ENCODE data around the gene MEX3A. TPM values are rescaled to one million over a fixed set of nuclear protein-coding genes. Genes with fewer than 3 reads are reported as not detected.
A peak's percentile ranks its signal among the peaks of the same experiment; 100 is the strongest.

Gene MEX3A
- total RNA-seq, 1 experiment from 2014 or later, result 90.0 TPM

GRCh38 chr1:156102633-156103511, 20.6 kb upstream of the MEX3A start:
- intact Hi-C loops (cut with micrococcal nuclease; ENCODE audit: unreplicated experiment), result no loop called here
- CTCF ChIA-PET, result interaction anchor here (1.0 kb wide), 1 partner anchor 27 kb away, joined by 3 read pairs; no protein-coding TSS in a partner anchor
- no peak for TF ChIP-seq CTCF (conservative IDR thresholded peaks at IDR 0.05; ENCODE audit: low read depth, low read length)
- TF ChIP-seq EZH2 (IDR thresholded peaks at IDR 0.05; ENCODE audit: borderline replicate concordance, low read depth, low read length, poor library complexity, severe bottlenecking), result no peak
- Histone ChIP-seq H3K9me3 (ENCODE audit: low read depth, low read length, poor library complexity, severe bottlenecking) (no peaks in the 10 kb centered on the region), H3K27me3 (replicated peaks; ENCODE audit: insufficient read depth, low read depth, low read length, poor library complexity) (no peaks in the 10 kb centered on the region), H3K4me1 (ENCODE audit: insufficient read depth, low read length, poor library complexity, severe bottlenecking) (peaks cover 58% of the 10 kb centered on the region), H3K27ac (ENCODE audit: low read depth, low read length, poor library complexity, severe bottlenecking) (peak overlapping the region; percentile 97), H3K36me3 (ENCODE audit: insufficient read depth, low read length, poor library complexity, severe bottlenecking) (no peaks in the 10 kb centered on the region), H3K4me3 (ENCODE audit: low read depth, low read length, poor library complexity, severe bottlenecking) (no peak overlapping the region)
- POLR2A ChIA-PET (ENCODE audit: low non-redundant PET), result no interaction called here
- BruUV-seq (replicated peaks), result no TSS peak
- no peak for DNase-seq (ENCODE audit: low spot score)

GRCh38 chr1:156101880-156102279, 19.6 kb upstream of the MEX3A start:
- ChIA-PET CTCF (no interaction called here), POLR2A (ENCODE audit: low non-redundant PET) (no interaction called here)
- no peak for DNase-seq (ENCODE audit: low spot score)
- no peak overlapping the region for H3K4me3 ChIP-seq (ENCODE audit: low read depth, low read length, poor library complexity, severe bottlenecking)
- no peak for TF ChIP-seq EZH2 (IDR thresholded peaks at IDR 0.05; ENCODE audit: borderline replicate concordance, low read depth, low read length, poor library complexity, severe bottlenecking)
- TF ChIP-seq CTCF (conservative IDR thresholded peaks at IDR 0.05; ENCODE audit: low read depth, low read length), result no peak
- H3K9me3 ChIP-seq (ENCODE audit: low read depth, low read length, poor library complexity, severe bottlenecking), result no peaks in the 10 kb centered on the region
- intact Hi-C loops (cut with micrococcal nuclease; ENCODE audit: unreplicated experiment), result no loop called here
- no peak overlapping the region for H3K27ac ChIP-seq (ENCODE audit: low read depth, low read length, poor library complexity, severe bottlenecking)
- no peaks in the 10 kb centered on the region for H3K27me3 ChIP-seq (replicated peaks; ENCODE audit: insufficient read depth, low read depth, low read length, poor library complexity)
- no peaks in the 10 kb centered on the region for H3K36me3 ChIP-seq (ENCODE audit: insufficient read depth, low read length, poor library complexity, severe bottlenecking)
- no TSS peak for BruUV-seq (replicated peaks)
- H3K4me1 ChIP-seq (ENCODE audit: insufficient read depth, low read length, poor library complexity, severe bottlenecking), result peaks cover 55% of the 10 kb centered on the region

GRCh38 chr1:156100205-156100995, 18.1 kb upstream of the MEX3A start:
- ChIA-PET CTCF (interaction anchor here (2.1 kb wide), 1 partner anchor 29 kb away, joined by 12 read pairs; no protein-coding TSS in a partner anchor), POLR2A (ENCODE audit: low non-redundant PET) (no interaction called here)
- H3K4me1 ChIP-seq (ENCODE audit: insufficient read depth, low read length, poor library complexity, severe bottlenecking), result peaks cover 47% of the 10 kb centered on the region
- H3K4me3 ChIP-seq (ENCODE audit: low read depth, low read length, poor library complexity, severe bottlenecking), result no peak overlapping the region
- no peaks in the 10 kb centered on the region for H3K27me3 ChIP-seq (replicated peaks; ENCODE audit: insufficient read depth, low read depth, low read length, poor library complexity)
- no peaks in the 10 kb centered on the region for H3K9me3 ChIP-seq (ENCODE audit: low read depth, low read length, poor library complexity, severe bottlenecking)
- H3K27ac ChIP-seq (ENCODE audit: low read depth, low read length, poor library complexity, severe bottlenecking), result no peak overlapping the region
- TF ChIP-seq CTCF (conservative IDR thresholded peaks at IDR 0.05; ENCODE audit: low read depth, low read length) (no peak), EZH2 (IDR thresholded peaks at IDR 0.05; ENCODE audit: borderline replicate concordance, low read depth, low read length, poor library complexity, severe bottlenecking) (no peak)
- intact Hi-C loops (cut with micrococcal nuclease; ENCODE audit: unreplicated experiment), result no loop called here
- BruUV-seq (replicated peaks), result no TSS peak
- DNase-seq (ENCODE audit: low spot score), result no peak
- H3K36me3 ChIP-seq (ENCODE audit: insufficient read depth, low read length, poor library complexity, severe bottlenecking), result no peaks in the 10 kb centered on the region
